ENCODE results near the gene TAS2R50. TPM values are rescaled to one million over a fixed set of nuclear protein-coding genes. Genes with fewer than 3 reads are reported as not detected.

Gene TAS2R50
- total and polyA plus RNA-seq, 9 of the 15 experiments (the other 6 are each of a cell fraction or from before 2014, with no cell fraction given): 0.06 to 1.3 (median 0.42) TPM; not detected in 3

DNA sequence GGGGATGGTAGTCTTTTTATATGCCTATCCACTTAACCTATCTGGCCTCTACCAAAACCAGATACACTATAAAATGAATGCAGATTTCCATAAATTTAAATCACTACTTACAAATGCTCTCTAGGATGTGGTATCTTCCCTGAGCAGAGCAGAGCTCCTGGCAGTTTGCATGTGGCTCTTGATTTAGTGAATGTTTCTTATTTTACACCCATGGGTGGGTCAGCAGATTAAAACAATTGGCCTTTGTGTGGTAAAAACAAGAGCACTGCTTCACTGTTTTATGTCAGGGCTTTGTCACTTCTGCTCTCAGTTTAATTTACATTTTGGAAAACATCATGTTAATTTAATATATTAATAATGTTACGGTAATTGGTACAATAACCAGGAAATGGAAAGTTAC is 30.2 kb upstream of the TAS2R50 start:
- intact Hi-C loops (cut with micrococcal nuclease): no loop called here
- ATAC-seq: no peak

More for the DNA sequence above, 30.2 kb upstream of the TAS2R50 start:
- FAIRE-seq (no peak), DNase-seq (ENCODE audit: extremely low read depth in 1 of 4, low spot score in 3 of 4) (no peak)
- Histone ChIP-seq H4K20me1 (replicated peaks; ENCODE audit: control insufficient read depth, insufficient read depth, low read length) (no peaks in the 10 kb centered on the region), H2AFZ (ENCODE audit: low read depth, low read length) (no peak overlapping the region), H3K9me3 (replicated peaks; ENCODE audit: control insufficient read depth, insufficient read depth, low read depth, low read length) (no peaks in the 10 kb centered on the region), H3K9me1 (ENCODE audit: control insufficient read depth, insufficient read depth, low read length) (no peaks in the 10 kb centered on the region), H3K4me3 (no peak overlapping the region), H3K79me2 (ENCODE audit: control insufficient read depth, insufficient read depth, low read length) (no peaks in the 10 kb centered on the region), H3K4me1 (replicated peaks in 1 of 2; ENCODE audit: control insufficient read depth in 2 of 2, insufficient read depth in 2 of 2, low read length in 2 of 2) (no peaks in the 10 kb centered on the region), H3K27ac (ENCODE audit: extremely low read depth, low read depth, low read length) (no peak overlapping the region), H3K36me3 (ENCODE audit: control insufficient read depth, insufficient read depth, low read length) (no peaks in the 10 kb centered on the region), H3K9ac (ENCODE audit: insufficient read depth in 1 of 2, low read depth in 2 of 2, low read length in 2 of 2) (no peak overlapping the region), H3K4me2 (ENCODE audit: insufficient read depth, low read length) (no peak overlapping the region), H3K27me3 (ENCODE audit: control insufficient read depth in 2 of 2, insufficient read depth in 2 of 2, low read length in 2 of 2) (no peaks in the 10 kb centered on the region)
- ChIA-PET POLR2A (no interaction called here), CTCF (ENCODE audit: low intra/inter-chr PET ratio) (no interaction called here)
- BruUV-seq (replicated peaks): no TSS peak
- WGBS (ENCODE audit: insufficient coverage, low coverage, missing lambda C conversion rate): 100% methylated on average over 1 of the region's 1 CpG
- in situ Hi-C loops (cut with MboI): loop anchor here (5.0 kb wide), 1 partner anchor 55 kb away; no protein-coding TSS in a partner anchor
- TF ChIP-seq ESRRB (CRISPR knock-in tag; IDR thresholded peaks at IDR 0.05; ENCODE audit: borderline replicate concordance) (no peak), TCF7L2 (IDR thresholded peaks at IDR 0.05; ENCODE audit: low read depth, low read length) (no peak), KLF10 (CRISPR knock-in tag; IDR thresholded peaks at IDR 0.05) (no peak), DMBX1 (CRISPR knock-in tag; IDR thresholded peaks at IDR 0.05; ENCODE audit: borderline replicate concordance) (no peak), ZNF41 (CRISPR knock-in tag; conservative IDR thresholded peaks at IDR 0.05) (no peak), SIRT6 (IDR thresholded peaks at IDR 0.05; ENCODE audit: low read depth, low read length) (no peak), NBN (IDR thresholded peaks at IDR 0.05; ENCODE audit: low read depth) (no peak)
- TF ChIP-seq, protein P1, sequence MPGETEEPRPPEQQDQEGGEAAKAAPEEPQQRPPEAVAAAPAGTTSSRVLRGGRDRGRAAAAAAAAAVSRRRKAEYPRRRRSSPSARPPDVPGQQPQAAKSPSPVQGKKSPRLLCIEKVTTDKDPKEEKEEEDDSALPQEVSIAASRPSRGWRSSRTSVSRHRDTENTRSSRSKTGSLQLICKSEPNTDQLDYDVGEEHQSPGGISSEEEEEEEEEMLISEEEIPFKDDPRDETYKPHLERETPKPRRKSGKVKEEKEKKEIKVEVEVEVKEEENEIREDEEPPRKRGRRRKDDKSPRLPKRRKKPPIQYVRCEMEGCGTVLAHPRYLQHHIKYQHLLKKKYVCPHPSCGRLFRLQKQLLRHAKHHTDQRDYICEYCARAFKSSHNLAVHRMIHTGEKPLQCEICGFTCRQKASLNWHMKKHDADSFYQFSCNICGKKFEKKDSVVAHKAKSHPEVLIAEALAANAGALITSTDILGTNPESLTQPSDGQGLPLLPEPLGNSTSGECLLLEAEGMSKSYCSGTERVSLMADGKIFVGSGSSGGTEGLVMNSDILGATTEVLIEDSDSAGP (CRISPR knock-in tag; IDR thresholded peaks at IDR 0.05): no peak
- TF ChIP-seq, protein P2, sequence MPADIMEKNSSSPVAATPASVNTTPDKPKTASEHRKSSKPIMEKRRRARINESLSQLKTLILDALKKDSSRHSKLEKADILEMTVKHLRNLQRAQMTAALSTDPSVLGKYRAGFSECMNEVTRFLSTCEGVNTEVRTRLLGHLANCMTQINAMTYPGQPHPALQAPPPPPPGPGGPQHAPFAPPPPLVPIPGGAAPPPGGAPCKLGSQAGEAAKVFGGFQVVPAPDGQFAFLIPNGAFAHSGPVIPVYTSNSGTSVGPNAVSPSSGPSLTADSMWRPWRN (IDR thresholded peaks at IDR 0.05; ENCODE audit: low read depth): no peak
- TF ChIP-seq, protein P3, sequence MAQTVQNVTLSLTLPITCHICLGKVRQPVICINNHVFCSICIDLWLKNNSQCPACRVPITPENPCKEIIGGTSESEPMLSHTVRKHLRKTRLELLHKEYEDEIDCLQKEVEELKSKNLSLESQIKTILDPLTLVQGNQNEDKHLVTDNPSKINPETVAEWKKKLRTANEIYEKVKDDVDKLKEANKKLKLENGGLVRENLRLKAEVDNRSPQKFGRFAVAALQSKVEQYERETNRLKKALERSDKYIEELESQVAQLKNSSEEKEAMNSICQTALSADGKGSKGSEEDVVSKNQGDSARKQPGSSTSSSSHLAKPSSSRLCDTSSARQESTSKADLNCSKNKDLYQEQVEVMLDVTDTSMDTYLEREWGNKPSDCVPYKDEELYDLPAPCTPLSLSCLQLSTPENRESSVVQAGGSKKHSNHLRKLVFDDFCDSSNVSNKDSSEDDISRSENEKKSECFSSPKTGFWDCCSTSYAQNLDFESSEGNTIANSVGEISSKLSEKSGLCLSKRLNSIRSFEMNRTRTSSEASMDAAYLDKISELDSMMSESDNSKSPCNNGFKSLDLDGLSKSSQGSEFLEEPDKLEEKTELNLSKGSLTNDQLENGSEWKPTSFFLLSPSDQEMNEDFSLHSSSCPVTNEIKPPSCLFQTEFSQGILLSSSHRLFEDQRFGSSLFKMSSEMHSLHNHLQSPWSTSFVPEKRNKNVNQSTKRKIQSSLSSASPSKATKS (CRISPR knock-in tag; IDR thresholded peaks at IDR 0.05): no peak
